GM13977 (cell line): ENCODE results near the gene RASSF4.

Source experiments
- DNase-seq: peaks from one replicate; pipeline ENCODE4 v3.0.0; 2012; ENCODE audit warnings: low spot score
- CTCF ChIP-seq: IDR thresholded peaks from 2 replicates; pipeline ENCODE4 v1.5.1; 2012; ENCODE audit warnings: mild to moderate bottlenecking, control low read depth; ENCODE audit not compliant: insufficient read depth; ENCODE audit errors: extremely low read depth, missing control alignments
- in situ Hi-C: fragments of 300-500 bp; cut with MboI; formaldehyde crosslinking; loops from one replicate; pipeline ENCODE4 v1.12.0; 2022; ENCODE audit warnings: low sequenced_read_pairs, low pct_unique_long_range_greater_than_20kb, mixed read lengths, inconsistent platforms; ENCODE audit not compliant: unreplicated experiment

Gene RASSF4

DNA sequence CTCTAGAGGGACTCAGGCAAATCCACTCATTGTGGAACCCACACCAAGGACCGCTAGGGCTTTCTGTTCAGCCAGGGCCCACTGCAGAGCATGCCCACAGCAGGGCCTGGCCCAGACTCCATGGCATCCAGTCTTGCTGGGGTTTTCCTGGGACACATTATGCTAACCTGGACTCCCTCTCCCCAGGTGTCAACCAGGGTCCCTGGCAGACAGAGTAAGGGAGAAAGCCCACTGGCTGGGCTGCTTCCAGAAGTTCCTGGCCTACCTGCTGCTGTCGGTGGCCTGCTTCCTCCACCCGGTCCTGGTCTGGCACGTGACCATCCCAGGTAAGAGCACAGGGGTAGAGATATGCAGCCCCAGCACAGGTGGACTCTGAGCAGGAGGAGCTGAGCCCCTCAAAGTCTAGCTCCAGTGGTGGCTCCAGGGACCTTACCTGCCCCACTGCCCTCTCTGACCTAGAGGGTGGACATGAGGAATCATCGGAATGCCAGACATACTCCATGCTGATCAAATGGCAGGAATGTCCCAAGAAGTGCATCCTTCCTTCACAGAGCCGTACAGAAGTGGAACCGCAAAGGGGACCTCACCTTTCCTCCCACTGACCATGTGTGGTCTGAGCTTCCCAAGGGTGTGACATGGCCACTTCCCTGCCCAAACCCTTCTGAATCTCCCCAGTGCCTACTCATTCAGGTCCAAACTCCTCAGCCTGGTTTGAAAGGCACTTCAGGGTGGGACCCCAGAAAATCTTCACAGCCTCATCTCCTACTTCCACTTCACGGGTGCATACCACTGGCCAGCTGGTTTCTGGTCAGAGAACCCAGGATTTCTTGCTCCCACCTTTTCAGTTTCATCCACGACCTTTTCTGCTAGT, 25.9 kb upstream of the RASSF4 start:
- TF ChIP-seq CTCF: no peak
- peak; percentile 1 for DNase-seq
- in situ Hi-C loops: no loop called here

GRCh38 chr10:44934416-44935200, 25.0 kb upstream of the RASSF4 start:
- DNase-seq: no peak
- in situ Hi-C loops: no loop called here
- no peak for TF ChIP-seq CTCF

- TF ChIP-seq CTCF: no peak
- in situ Hi-C loops: no loop called here
- no peak for DNase-seq
Observed at GRCh38 chr10:44935201-44935965, 24.2 kb upstream of the RASSF4 start.

DNA sequence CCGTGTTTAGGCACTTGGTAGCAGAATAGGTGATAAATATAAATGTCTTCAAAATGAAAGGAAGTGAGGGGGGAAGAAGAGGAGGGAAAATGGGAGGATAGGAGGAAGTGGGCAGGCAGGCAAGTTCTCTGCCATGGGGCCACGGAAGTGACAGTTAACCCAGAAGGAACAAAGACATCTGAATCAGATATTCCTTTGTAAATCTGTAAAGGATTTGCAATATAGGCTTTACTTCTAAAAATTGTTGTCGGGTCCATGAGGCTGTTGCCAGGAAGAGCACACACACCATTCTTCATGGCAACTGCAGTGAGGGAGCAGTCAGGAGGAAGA, 23.7 kb upstream of the RASSF4 start:
- in situ Hi-C loops: no loop called here
- TF ChIP-seq CTCF: no peak
- DNase-seq: no peak

GRCh38 chr10:44936314-44936975, 23.2 kb upstream of the RASSF4 start:
- in situ Hi-C loops: no loop called here
- no peak for TF ChIP-seq CTCF
- DNase-seq: no peak

DNA sequence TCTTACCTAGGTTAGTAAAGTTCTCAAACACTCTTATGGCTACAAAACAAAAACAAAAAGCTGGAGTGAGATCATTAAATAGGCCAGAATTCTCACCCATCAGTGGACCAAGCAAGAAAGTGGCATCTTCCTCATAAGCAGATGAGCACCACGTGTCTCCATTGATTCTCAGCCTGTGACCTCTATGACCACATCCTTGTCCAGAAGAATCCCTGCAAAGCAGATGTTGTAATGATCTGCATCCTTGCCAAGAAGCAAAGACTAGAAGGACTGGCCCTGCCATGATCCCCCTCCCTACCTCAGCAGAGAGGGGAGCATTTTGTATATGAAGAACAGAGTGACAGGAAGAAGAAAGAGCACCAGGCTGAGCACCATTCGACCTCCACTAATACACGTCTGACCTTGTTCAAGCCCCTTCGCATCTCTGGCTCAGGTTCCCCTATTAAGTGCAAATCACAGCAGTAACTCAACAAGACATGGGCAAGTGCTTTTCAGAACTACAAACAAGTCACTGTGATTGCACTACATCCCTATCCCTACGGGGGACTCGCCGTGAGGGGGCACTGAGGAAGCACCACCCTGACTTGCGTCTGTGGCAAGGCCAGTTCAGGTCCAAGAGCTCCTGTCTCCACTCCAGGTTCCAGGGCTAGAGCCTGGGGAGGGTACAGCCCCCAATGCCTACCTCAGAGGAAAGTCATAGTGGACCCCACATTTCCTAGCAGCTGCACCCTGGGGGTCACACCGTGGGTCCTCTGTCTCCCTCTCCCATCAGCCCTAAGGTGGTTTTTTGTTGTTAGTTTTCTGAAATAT, 22.2 kb upstream of the RASSF4 start:
- no peak for DNase-seq
- in situ Hi-C loops: no loop called here
- TF ChIP-seq CTCF: no peak
